HG03378 (cell line): ENCODE data around the gene KATNIP.
"Not testable (repeated sequence)": the region's sequence is repeated elsewhere in the genome, so short reads cannot be mapped to it uniquely, and the experiment has no call there.

ENCODE experiments used
- ATAC-seq: cut with Tn5 transposase; IDR thresholded peaks from one replicate; pipeline ENCODE4 v1.9.1; 2021; ENCODE audit warnings: mild to moderate bottlenecking, moderate library complexity; ENCODE audit not compliant: unreplicated experiment

KATNIP gene

DNA sequence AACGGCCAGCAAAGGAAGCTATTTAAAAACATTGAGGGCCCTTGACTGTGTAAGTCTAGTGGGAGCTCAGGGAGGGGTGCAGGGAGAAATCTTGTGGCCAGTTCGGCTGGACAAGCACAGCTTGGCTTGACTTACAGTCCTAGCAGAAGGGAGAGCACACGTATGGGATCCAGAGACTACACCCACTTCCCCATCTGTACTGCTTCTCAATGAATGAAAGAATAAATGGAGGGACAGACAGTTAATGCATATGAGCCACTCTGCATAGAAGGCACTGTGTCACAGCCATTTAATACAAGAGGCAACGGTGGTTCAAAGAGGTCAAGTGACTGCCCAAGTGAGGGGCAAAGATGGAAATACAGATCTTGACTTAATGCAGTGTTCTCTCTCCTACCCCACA lies 15.7 kb upstream of the KATNIP start:
- no peak for ATAC-seq

GRCh38 chr16:27538528-27538927 lies 11.4 kb upstream of the KATNIP start:
- no peak for ATAC-seq

DNA sequence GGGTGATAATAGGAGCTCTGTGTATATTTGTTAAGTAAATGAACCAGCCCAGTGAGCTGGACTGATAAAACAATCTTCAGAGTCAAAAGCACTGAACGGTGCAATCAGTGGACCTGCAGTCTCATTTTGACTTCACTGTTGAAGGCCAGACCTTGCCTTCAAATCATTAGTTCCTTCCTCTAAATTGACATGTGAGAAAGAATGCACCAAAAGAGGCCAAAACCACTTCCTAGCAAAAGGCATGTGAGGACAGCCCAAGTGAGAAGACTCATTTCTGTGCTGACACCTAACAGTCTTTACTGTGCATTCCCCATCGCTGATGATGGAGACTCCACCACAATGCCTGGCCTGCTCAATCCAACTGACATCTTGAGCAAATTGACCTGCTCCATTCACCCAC lies 10.8 kb upstream of the KATNIP start:
- no peak for ATAC-seq

- ATAC-seq: no peak
Measured at GRCh38 chr16:27539636-27540035, 10.3 kb upstream of the KATNIP start.

GRCh38 chr16:27543801-27544200 lies 6.1 kb upstream of the KATNIP start:
- ATAC-seq: no peak

DNA sequence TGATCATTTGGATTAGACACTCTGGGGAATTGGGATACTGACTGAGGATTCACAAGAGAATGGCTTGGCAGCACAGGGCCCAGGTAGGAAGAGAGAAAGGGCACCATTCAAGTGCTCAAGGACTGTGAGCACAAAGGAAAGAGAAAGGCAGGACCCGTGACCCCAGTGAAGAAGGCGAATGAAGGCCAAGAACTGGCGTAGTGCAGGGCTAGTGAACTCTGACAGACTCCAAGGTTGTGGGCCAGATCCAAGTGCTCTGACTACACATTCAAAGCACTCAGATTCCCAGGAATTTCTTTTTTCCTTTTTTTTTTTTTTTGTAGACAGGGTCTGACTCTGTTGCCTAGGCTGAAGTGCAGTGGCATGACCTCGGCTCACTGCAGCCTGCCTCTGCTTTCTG lies 5.3 kb upstream of the KATNIP start:
- no peak for ATAC-seq

GRCh38 chr16:27547134-27547533 lies 2.8 kb upstream of the KATNIP start:
- no peak for ATAC-seq

- no peak for ATAC-seq
Measured at GRCh38 chr16:27547851-27548250, 2.1 kb upstream of the KATNIP start.

- ATAC-seq: peak; percentile 23
Measured at GRCh38 chr16:27549464-27549745, 539 bp upstream of the KATNIP start.

DNA sequence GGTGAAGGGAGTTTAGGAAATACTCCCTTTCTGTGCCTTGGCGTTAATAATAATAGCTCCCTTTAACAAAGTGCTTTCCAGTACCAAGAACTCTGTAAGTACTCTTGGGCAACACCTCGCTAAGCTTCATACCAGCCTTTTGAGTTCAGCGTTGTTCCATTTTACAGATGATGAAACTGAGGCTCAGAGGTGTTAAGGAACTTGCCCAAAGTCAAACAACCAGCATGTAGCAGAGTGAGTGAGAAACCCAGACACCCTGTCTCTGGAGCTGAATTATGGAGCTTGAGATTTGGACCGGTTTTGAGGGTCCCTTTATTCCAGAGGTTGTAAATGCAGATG lies 607 bp downstream of the KATNIP start:
- no peak for ATAC-seq

DNA sequence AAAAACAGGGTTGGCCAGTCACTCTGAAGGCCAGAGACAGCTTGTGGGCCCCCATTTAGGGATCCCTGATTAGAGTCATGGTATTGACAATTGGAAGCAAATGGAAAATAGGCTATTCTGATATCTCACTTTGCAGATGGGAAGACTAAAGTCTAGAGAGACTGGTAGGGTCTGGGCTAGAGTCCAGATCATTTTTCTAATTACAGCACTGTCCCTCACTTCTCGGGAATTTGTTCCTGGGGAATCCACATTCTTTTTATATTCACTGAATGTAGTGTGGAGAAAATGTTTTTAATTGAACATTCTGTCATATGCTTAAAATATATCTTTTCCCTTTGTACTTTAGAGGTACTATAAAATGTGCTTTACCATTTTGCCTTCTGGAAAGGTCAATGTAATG lies 1.1 kb downstream of the KATNIP start:
- no peak for ATAC-seq

GRCh38 chr16:27556471-27556870 lies 6.5 kb downstream of the KATNIP start:
- ATAC-seq: no peak

GRCh38 chr16:27558434-27558833 lies 8.5 kb downstream of the KATNIP start:
- no peak for ATAC-seq

- ATAC-seq: no peak
Measured at GRCh38 chr16:27558932-27559331, 9.0 kb downstream of the KATNIP start.

- no peak for ATAC-seq
Measured at GRCh38 chr16:27561216-27561615, 11.3 kb downstream of the KATNIP start.

DNA sequence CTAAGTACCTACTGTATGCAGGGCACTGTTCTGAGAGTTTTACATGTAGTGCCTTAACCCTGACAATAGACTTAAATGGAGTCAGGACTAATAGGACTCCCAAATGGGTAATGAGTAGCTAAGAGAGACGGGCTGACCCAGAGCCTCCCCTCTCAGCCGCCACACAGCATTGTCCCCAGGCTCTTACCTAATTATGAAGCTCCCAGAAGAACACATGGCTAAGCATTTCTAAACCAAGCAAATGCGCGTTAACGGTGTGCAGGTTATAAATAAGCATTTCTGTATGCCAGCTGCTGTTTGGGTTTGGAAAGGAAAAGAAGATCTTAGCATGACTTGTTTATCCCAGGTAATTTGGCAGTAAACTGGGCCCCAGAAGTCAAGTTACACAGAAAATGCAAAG lies 14.3 kb downstream of the KATNIP start:
- ATAC-seq: no peak

GRCh38 chr16:27566417-27566816 lies 16.5 kb downstream of the KATNIP start:
- ATAC-seq: no peak

GRCh38 chr16:27568077-27568476 lies 18.1 kb downstream of the KATNIP start:
- no peak for ATAC-seq

GRCh38 chr16:27570986-27571385 lies 21.0 kb downstream of the KATNIP start:
- not testable (repeated sequence) for ATAC-seq

DNA sequence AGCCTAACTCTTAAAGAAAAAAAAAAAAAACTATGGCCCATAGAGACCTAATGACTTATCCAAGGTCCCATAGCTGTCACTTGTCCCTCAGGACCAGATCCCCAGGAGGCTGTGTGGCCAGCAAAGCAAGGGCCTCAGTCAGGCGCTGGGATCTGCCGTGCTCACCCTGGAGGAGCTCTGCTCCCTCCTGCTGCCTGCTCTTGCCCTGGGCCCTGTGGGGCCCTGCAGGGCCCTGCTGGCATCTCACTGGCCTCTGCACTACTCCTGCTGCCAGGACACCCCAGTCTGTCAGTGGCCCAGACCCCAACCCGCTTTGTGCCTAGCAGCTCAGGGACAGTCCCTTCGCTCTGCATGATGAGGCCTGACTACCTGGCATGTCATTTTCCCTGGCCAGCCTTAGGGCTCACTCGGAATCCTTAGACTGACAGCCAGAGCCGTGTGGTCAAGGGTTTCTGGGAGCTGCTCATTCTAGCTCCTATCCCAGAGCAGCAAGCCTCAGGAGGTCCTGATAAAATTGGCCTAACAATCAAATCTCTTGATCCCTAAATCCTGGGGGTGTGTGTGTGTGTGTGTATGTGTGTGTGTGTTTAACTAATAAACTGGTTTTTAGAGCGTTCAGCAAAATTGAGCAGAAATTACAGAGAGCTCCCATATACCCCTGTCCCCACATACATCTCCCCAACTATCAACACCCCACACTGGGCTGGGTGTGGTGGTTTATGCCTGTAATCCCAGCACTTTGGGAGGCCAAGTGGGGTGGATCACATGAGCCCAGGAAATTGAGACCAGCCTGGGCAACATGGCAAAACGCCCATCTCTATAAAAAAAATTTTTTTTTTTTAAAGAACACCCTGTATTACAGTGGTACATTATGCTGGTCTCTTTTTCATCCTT lies 21.7 kb downstream of the KATNIP start:
- ATAC-seq: no peak

GRCh38 chr16:27572711-27573110 lies 22.8 kb downstream of the KATNIP start:
- ATAC-seq: no peak

GRCh38 chr16:27576729-27577128 lies 26.8 kb downstream of the KATNIP start:
- no peak for ATAC-seq
